Kasumi-1 (cell line): ENCODE data around the gene TARBP1.
"Not testable (repeated sequence)": the region's sequence is repeated elsewhere in the genome, so short reads cannot be mapped to it uniquely, and the experiment has no call there.

Experiments
- DNase-seq, 2 experiments: peaks; one replicate each; lab custom pipeline; 2025; lab: John Stamatoyannopoulos, UW

Gene TARBP1, protein sequence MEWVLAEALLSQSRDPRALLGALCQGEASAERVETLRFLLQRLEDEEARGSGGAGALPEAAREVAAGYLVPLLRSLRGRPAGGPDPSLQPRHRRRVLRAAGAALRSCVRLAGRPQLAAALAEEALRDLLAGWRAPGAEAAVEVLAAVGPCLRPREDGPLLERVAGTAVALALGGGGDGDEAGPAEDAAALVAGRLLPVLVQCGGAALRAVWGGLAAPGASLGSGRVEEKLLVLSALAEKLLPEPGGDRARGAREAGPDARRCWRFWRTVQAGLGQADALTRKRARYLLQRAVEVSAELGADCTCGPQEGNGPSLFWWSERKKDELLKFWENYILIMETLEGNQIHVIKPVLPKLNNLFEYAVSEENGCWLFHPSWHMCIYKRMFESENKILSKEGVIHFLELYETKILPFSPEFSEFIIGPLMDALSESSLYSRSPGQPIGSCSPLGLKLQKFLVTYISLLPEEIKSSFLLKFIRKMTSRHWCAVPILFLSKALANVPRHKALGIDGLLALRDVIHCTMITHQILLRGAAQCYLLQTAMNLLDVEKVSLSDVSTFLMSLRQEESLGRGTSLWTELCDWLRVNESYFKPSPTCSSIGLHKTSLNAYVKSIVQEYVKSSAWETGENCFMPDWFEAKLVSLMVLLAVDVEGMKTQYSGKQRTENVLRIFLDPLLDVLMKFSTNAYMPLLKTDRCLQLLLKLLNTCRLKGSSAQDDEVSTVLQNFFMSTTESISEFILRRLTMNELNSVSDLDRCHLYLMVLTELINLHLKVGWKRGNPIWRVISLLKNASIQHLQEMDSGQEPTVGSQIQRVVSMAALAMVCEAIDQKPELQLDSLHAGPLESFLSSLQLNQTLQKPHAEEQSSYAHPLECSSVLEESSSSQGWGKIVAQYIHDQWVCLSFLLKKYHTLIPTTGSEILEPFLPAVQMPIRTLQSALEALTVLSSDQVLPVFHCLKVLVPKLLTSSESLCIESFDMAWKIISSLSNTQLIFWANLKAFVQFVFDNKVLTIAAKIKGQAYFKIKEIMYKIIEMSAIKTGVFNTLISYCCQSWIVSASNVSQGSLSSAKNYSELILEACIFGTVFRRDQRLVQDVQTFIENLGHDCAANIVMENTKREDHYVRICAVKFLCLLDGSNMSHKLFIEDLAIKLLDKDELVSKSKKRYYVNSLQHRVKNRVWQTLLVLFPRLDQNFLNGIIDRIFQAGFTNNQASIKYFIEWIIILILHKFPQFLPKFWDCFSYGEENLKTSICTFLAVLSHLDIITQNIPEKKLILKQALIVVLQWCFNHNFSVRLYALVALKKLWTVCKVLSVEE (N-terminal part only)

DNA sequence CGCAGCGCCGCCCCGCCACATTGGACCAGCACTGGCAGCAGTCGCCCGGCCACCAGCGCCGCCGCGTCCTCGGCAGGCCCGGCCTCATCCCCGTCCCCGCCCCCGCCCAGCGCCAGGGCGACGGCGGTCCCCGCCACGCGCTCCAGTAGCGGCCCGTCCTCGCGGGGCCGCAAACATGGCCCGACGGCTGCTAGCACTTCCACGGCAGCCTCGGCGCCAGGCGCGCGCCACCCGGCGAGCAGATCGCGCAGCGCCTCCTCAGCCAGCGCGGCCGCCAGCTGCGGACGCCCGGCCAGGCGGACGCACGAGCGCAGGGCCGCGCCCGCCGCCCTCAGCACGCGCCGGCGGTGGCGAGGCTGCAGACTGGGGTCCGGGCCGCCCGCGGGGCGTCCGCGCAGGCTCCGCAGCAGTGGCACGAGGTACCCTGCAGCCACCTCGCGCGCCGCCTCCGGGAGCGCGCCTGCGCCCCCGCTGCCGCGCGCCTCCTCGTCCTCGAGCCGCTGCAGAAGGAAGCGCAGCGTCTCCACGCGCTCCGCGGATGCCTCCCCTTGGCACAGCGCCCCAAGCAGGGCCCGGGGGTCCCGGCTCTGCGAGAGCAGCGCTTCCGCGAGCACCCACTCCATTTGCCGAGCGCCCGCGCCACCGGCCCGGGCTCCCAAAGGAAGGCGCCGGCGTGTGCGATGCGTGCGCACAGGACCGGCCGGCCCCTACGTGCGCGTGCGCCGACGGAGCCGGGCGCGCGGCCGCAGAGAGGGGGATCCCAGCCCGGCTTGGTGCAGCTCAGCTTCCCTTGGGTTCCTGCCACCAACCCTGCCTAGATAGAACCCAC, at the start of gene TARBP1:
TSS of gene TARBP1 (minus strand) at position 699 of the 829 bp plus-strand sequence. CDS start at position 623, 76 bp downstream.
- DNase-seq = peak; percentile 69 to 75

DNA sequence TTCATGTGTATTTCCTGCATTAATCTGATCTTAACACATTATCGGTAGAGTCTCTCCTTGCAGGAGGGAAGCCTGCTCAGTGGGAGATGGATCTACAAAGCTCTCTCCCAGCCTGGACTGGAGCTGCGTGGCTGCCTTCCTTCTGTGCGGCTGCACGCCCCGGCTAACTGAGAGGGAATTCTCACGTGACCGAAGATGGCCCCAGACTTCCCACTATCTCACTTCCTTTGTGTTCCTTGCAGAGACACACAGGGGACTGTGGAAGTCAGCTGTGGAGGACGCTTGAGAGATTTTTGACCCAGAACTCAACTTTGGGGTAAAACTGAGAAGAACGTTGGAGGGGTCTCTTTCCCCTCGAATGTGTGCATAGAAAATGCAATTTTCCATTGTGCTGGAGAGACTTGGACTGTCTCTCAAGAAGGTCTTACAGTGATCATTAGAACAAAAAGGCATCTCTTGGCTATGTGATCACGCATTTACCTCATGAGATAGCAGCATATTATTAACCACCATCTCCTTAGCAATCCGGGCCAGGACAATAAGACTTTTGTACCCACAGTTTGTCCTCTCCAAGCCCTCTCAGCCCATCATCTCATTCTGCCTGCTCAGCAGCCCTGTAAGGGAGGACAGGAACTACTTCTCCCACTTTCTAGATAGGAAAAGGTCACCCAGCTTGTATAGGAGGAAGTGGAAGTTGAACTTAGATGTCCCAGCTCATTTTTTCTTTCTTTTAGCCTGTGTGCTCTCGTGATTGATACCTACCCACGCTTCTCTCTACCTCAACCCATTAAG, 49.3 kb upstream of the TARBP1 start:
- DNase-seq = no peak

DNA sequence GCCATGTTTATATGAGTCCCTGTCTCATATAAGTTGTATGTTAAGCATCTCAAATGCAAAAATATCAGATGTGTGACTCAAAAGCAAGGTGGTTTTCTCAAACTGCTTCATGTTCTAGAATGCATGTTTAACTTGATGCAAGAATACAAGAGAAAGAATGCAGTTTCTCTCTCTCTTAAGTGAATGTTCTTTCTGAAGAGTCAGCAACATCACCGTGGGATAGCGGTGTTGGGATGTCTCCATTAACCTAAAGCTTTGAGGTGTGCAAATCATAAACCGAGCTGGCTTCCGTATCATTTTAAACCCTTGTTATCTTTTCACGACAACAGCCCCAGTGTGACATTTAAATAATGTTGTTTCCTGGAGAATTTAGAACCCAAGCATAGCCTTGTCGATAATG, 48.4 kb upstream of the TARBP1 start:
- DNase-seq = no peak

DNA sequence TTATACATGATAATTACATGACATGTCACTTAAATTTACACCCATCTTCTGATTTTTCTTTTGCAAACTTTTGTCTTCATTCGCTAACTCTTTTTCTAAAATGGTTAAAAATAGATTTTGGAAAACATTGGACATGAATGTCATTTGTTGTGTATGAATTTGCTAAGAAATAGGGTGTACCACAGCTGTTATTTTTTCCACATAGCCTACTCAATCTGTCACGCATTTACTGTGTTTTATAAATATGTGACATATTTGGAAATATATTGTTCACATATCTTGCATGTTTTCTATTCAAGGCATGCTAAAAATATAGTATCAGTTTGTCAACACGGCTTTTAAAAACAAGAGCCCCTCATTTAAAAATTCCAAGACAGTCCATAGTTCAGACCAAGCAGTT, 47.9 kb upstream of the TARBP1 start:
- no peak for DNase-seq

DNA sequence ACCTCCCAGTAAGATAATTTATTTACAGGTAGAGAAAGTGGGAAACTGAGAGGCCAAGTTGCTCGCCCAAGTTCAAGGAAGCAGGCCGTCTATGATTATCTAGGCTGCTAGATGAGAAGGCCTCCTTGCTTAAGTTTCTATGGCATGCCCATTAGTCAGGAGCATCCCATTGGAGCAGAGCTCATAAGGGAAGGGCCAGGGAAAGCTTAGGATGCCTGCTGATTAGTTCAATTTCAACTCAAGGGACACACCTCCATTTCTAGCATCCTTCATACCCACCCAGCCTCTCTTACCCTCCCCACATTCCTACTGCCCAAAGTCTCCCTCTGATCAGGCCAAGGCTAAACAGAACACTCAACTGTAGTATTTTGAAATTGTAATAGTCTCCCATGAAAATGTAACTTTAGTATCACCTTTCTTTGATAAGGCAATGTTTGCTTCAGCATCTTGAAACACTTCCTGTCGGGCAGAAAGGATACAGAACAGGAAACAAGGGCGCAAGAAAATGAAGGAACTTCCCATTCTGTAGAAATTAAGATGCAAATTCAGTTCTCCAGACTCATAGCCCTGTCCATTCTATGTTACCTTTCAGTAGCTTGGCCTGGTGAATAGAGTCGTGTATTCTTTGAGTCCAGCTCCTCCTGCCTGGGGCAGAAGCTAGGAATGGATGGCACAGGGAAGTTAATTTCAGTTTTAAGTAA, 46.3 kb upstream of the TARBP1 start:
- peak; percentile 41 to 46 for DNase-seq

DNA sequence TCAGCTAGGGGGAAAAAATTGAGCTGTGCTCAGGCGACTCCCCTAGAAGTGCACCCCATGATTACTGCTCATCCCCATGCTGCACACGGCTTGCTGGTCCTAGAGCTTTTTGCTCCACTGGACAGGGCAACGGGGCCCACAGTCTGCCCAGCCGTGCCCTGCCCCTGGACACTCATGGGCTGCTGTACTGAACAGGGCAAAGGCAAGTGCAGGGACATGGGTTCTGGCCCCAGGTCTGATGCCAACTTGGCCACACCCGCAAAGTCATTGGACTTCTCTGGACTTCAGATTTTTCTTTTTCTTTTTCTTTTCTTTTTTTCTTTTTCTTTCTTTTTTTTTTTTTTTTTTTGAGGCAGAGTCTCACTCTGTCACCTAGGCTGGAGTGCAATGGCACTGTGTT, 42.9 kb upstream of the TARBP1 start:
- no peak for DNase-seq

DNA sequence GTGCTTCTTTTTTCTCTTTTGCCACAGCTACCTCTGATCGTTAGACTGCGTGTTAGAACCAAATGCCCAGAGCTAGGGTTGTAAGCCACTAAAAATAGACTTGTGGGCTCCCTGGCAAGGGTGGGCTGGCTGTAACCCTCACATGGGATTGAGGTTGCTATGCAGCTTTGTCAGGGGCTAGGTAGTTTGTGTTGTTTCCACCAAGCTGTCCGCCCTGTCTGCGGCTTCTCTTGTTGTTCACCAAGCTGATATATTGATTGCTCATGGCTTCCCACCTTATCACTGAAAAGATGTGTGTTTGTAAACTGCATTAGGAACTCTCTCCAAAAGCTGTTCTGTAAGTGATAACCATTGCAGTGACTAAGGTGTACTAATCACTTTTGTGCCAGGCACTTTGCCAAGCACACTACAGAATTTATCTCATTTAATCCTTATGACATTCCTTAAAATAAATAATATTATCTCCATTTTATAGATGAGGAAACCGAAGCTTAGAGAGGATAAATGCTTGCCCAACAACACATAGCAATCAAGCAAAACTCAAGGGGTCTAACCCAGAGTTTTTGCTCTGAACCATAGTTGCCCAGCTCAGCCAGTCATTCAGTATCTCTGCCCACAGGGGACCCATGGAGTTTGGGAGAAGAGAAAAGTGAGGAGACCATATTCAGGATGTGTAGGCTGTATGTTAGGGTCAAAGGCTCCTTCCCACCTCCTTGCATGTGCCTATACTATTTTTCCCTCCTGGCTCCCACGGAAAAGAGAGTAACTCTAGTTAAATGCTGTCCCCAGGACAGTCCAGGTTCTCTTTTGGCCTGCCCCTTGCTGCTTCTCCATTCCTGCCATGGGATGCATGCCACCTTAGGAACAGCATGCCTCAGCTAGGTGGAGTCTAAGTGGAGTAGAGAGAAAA, 42.2 kb upstream of the TARBP1 start:
- no peak for DNase-seq

DNA sequence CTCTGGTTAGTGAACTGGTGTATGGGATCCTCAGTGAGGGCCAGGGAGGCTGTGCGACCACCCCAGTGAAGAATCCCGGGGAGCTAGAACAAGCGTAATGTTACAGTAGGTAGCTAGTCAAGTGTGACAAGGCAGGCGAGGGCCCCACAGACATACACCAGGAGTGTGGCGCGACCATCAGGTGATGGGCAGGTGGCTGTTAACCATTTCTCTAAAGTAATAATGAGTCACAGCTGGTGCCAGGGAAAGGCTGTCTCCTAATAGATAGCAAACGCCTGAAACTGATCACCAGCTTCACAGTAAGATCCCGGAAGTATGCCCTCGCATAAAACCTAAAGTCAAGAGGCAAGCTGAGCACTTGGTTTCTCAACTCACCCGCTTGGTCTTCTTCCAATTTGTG, 40.5 kb upstream of the TARBP1 start:
- no peak for DNase-seq

DNA sequence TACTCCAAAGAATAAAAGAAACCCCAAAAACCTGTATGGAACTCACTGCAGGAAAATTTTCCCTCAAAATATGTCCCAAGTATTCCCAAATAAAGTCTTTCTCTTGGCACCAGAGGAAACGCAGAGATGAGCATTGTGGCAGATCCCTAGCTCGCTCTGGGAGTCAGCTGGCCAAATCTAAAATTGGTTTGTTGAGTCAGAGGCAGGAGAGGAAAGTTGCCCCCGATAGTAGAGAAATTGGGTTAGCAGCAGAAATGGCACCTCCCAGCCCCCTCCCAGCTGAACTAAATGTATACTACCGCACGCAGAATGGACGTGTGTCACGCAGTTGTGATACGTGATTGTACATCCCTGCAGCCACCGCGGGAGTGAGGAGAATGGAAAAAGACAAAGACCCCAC, 39.9 kb upstream of the TARBP1 start:
- DNase-seq = no peak

DNA sequence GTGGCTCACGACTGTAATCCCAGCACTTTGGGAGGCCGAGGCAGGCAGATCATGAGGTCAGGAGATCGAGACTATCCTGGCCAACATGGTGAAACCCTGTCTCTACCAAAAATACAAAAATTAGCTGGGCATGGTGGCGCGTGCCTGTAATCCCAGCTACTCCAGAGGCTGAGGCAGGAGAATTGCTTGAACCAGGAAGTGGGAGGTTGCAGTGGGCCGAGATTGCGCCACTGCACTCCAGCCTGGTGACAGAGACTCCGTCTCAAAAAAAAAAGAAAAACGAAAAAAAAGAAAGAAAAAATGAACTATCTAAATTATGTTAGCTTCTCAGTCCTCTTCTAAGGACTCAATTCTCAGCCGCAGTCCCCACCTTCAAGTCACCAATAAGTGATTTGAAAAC, 39.1 kb upstream of the TARBP1 start:
- not testable (repeated sequence) for DNase-seq

DNA sequence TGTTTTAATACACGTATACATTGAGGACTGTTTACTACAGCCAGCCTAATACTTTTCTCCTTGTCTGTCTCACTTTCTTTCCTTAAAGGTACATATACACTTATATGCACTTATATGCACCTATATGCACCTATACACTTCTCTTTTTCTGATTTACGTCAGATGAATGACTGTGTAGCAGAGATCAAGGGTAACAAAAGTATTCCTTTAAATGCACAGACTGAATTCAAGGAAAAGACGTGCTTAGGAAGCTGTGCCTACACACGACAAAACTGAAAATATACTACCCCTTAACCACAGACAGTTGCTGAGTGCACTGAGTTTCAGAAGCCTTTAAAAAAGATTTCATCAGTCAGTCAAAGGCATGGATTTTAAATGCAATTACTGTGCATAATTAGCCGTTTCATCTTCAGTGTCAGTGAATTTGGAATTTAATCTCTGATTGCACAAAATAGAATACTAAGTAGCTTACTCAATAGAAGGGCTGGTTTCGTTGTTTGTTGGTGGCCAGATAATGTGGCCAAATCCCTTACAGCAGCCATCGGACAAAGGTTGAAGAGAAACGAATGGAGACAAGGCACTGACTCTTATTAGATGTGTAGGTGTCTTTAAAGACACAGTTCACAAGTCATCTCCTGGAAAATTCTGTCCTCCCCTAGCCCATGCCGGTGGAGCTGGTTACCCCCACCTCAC, 38.3 kb upstream of the TARBP1 start:
- DNase-seq = no peak

DNA sequence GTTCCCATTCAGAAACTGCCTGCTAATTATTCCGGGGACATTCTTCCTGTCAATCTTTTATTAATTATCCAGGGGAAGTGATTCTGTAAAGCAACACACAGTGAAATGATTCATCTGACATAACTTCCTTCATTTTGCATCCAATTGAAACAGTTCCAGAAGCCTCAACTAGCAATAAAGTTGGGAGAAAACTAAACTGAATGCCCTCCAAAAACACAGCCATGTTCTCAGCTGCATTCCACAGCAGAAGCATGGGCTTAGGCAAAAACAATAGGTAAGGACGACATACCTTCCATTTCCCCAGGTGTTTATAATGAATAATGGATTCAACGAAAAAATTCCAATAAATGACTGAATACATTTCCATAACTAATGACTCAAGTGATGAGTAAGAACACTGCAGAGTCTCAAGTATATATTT, 36.9 kb upstream of the TARBP1 start:
- DNase-seq = no peak

DNA sequence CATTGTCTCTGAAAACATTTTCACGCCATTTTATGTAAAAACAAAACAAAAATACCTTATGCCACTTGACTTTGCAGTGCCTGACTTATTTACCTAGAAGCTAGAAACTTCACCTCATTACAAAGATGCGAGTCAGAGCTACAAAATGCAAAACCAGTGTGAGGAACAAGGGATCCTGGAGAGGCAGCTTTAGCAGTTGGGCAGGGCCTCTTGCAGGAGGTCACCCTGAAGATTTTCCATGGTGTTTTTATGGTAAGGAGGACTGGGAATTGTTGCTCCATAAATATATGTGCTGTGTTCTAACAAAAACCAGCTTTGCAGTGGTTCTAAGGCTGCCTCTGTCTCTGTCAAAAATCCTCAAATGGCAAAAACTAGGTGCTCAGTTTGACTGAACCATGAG, 36.4 kb upstream of the TARBP1 start:
- no peak for DNase-seq

DNA sequence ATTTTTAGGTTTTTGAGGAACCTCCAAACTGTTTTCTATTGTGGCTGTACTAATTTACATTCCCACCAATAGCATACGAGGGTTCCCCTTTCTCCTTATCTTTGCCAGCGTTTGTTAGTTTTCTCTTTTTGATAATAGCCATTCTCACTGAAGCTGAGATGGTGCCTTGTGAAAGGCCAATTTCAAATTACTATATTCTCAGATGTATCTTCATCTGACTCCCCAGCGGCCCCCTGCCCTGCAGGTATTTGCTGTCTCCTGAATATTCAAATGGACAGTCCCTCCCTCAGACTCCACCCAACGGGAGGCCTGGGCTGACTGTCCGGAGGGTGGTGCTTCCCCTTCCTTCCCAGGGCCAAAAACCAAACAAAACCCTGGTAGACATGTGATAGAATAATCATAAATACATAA, 33.5 kb upstream of the TARBP1 start:
- no peak for DNase-seq

DNA sequence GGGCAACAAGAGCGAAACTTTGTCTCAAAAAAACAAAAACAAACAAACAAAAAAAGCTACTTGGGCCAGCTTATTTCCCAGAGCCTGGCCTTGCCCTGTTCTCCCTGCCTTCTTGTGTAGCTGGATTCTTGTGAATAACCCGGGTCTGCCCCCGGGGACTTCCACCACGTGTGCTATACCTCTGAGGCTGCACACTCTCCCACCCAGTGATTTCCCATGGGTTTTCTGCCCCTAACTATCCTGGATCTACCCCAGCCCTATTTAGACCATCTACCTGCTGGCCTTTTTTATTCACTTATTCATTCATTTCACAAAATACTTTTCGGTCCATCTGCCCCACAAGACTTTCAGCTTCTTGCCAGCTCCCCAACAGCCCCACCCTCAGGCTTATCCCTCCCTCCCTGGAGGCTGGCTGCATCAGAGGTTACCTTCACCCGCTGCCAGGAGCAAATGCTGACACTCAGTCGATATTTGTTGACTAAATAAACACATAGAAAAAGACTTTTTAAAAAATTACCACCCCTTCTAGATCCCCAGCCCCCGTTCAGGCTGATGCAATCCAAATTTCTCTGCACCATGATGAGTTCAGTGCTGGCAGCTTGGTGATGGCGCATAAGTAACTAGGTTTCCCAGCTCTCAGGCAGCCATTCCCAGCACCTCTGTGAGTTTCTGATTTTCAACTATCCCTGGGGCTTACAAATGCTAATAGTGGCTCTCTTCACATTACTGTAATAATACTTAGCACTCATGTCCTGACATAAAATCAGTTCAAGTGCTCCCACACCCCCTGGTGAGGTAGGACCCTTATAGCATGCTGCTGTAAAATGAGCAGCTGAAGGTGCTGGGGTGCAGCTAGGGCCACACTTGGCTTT, 30.7 kb upstream of the TARBP1 start:
- no peak for DNase-seq

DNA sequence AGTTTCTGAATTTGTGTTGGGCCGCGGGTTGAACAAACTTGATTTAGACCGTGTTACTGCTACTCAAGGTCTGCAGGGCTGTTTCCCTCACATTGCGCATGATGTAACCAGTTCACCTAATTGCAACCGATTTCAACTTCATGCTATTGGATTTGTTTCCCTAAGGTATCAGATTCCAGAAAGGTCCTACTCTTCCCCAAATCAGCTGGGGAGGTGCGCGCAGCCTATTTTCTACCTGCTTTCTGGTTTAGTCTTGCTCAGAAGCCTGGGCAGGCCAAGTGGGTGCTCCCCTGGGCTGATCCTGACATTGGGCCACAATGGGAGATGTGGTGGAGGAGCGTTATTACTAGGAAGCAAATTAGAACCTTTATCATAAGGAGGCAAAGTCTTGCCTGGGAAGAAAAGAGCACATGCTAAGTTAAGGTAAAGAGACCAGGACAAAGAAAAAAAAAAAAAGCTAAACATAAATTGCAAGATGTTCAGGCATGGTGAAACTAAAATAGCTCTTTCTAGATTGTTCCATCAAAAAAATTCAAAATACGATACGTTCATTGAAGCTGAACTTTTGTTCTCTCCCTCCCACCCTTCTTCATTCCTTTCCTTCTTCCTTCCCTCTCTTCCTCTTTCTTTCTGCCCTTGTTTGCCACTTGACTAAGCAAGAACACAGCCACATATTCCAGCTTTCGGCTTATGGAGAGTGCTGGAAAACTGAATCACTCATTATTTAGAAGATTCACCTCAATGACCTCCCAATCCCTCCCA, 28.8 kb upstream of the TARBP1 start:
- no peak for DNase-seq
